Stimulated activated CD8-positive, alpha-beta memory T cell treated with anti-CD3 and anti-CD28 coated beads, Interleukin-12 subunit alpha, Interleukin-12 subunit beta, amount 100 ng/mL, for 4 hours (primary cell): ENCODE measurements around the gene SLC15A1.

Source experiments
- DNase-seq: peaks from one replicate; pipeline ENCODE4 v3.0.0-alpha.2; 2020; ENCODE audit warnings: low read depth

Gene SLC15A1

DNA sequence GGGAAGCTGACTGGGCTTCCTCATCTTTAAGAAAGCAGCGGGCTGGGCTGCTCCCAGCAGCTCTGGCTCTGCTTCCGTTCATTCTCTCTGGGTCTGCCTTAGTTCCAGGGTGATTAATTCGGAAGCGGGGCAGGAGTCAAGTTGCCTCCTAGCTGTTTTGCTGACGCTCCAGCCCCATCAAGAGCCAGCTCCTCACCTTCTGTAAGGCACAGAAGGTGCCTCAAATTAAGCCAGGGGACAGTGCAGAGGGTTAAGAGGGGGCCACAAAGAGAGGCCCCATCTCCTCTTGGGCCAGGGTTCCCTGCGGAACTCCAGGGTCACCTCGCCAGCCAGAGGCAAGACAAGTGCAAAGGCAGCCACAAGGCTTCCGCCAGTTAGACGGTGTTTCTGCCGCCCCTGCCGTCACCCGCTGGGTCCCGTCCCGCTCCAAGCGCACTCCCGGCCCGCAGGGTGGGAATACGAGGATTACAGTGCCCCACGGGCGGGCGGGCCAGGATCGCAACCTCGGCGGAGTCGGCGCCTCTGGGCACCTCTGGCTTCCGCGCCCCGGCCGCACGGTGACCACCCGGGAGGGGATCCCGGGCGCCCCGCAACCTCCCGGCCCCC is 508 bp downstream of the SLC15A1 start:
- no peak for DNase-seq

DNA sequence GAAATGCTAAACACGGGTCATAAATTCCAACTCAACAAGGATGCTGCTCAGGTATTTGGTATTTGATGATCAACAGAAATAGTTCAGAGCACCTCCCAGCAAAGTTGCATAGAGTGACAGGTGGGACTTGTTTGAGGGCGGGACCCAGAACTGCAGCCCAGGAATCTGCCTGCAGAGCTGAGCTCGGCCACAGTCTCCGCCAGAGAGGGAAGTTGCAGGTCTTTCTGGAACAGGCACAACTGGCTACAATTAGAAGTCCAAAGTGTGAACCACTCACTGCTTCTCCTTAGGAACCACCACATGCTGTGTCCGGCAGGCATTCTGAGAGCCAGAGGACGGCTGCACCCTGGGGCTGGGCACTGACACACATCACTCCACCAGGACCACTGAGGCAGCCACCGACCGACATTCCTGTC is 1.1 kb downstream of the SLC15A1 start:
- no peak for DNase-seq

DNA sequence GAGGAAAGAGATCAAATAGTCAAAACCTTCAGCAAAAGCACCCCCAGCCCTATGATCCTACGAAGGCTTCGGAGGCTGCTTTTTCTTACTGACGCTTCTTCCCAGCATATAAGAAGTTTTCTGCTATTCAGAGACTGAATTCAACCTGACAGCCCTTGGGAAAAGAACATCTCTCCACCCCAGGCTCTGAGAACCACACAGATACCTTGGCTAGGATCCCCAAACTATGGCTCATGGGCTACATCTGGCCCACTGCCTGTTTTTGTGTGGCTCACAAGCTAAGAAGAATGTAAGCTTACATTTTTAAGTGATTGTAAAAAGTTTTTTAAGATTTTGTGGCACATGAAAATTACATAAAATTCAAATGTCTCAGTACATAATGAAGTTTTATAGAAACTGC is 3.0 kb downstream of the SLC15A1 start:
- DNase-seq: no peak

DNA sequence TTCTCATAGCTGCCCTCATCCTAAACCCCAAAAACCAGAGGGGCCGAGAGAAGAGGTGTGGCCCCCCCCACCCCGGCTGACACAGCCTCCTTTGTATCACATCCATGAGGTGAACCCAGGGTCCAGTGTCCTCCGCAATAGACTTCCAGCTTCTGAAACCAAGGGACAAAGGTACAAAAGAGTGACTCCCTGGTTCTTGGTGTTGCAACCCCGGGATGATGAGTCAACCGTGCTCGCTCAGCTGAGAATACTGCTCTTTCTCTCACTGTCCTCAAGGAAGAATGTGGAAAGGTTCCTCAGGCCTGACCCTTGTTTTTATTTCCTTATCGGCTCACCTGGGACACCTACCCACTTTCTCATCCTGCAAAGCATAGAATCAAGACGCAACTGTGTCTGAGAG is 5.5 kb downstream of the SLC15A1 start:
- DNase-seq: no peak

DNA sequence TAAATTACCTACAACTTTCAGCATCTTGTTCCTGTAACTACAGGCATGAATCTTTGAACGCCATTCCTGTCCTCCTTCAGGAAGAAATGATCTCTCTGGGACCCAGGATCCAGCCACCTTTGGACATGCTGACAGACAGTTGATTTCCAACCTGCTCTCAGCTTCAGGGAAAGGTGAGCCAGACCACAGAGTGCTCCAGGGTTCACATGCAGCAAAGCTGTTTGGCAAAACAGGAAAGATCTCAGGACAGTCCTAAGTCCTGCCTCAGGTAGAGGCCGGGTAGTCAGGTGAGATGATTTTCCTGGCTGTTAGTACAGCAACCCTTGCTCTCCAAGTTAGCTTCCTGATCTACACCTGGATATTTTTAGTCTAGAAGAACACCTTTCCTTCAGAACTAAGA is 9.1 kb downstream of the SLC15A1 start:
- DNase-seq: no peak

DNA sequence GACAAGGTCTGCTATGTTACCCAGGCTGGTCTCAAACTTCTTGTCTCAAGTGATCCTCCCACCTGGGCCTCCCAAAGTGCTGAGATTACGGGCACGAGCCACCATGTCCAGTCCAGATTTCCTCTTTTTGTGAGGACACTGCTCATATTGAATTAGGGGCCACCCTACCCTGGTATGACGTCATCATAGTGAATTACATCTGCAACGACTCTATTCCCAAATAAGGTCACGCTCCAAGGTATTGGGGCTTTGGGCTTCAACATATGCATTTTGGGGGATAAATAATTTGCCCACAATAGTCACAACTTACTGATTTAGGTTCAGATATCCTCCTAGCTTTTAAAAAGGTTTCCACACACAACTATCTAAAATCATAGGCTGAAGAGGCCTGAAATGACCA is 9.5 kb downstream of the SLC15A1 start:
- DNase-seq: no peak

DNA sequence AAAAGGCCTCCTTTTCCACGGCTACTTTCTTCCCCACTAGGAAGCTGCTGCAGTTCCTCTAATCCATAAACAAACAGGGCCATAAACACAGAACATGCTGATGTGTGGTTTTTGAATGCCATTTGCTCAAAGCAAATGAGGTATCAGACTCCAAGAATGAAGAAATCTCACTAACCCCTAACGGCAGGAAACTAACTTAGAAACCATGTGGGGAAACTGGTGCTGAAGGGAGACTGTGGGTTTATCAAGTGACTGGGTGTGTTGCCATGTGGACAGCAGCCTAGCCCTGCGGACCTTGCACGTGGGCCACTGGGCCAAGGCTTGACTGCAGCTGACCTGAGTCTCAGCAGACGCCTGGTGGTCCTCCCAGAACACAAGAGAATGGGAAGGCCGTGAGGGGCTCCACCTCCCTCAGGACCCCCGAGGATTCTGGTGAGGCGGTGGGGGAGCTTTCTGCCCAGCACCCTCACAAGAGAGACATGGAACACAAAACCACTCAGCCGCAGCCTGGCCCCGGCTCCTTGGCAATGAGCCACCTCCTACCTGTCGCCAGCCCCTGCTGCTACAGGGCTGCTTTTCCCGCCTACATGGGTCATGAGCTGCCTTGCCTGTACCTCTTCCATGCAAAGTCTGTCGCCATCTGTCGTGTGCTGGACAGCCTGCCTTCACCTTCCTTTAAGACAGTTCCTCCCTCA is 10.6 kb downstream of the SLC15A1 start:
- no peak for DNase-seq

DNA sequence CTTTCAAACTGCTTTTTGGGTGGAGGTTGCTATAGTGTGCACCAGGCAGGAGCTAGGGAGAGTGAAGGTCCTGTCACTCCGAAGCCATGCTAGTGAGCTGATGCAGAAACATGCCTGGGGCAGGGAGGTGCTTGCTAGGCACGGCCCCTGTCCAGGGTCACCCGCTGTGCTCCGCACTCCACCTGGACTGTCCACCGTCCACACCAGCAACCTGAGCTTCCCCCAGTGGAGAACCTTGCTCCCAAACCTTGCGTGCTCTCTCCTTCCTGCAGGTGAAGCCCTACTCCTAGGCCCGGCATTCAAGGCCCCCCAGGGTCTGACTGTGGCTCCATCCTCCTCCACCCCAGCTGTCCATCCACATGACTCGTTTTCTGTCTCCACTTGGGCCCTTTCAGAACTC is 12.3 kb downstream of the SLC15A1 start:
- no peak for DNase-seq

DNA sequence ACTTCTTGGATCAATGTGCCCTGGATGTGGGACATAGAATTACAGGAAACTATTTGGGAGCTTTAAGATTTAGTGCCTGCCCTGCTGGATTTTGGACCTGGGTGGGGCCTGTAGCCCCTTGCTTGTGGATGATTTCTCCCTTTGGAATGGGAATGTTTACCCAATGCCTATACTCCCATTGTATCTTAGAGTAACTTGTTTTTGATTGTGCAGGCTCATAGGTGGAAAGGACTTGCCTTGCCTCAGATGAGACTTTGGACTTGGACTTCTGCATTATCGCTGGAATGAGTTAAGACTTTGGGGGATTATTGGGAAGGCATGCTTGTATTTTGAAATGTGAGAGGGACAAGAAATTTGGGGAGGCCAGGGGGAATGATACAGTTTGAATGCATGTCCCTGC is 13.5 kb downstream of the SLC15A1 start:
- DNase-seq: no peak

DNA sequence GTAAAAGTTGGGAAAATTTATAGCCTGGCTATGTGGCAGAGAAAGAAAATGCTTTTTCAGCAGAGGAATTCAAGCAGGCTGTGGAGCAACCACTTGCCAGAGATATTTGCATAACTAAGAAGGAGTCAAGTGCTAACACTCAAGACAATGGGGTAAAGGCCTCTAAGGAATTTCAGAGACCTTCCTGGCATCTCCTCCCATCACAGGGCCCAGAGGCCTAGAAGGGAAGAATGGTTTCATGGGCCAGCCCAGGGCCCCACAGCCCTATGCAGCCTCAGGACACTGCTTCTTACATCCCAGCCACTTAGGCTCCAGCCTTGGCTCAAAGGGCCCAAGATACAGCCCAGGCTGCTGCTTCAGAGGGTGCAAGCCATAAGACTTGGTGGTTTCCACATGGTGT is 14.3 kb downstream of the SLC15A1 start:
- no peak for DNase-seq

DNA sequence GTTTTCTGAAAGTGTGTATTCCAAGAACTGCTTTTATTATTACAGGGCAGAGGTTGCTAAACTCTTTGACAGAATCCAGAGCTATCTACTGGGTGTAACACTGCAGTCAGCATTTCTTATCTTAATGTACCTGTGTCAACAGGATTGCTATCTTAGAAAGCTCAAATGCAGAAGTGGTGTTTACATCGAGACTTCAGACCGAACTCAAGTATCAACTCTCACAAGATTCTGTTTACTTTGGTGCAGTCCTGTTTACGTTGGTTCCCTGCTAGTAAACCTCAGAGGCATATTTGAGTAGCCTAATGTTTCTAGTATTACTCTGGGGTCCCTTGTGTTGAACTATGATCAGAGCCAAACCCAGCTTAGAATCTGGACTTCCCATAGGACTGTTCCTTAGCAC is 20.5 kb downstream of the SLC15A1 start:
- no peak for DNase-seq

DNA sequence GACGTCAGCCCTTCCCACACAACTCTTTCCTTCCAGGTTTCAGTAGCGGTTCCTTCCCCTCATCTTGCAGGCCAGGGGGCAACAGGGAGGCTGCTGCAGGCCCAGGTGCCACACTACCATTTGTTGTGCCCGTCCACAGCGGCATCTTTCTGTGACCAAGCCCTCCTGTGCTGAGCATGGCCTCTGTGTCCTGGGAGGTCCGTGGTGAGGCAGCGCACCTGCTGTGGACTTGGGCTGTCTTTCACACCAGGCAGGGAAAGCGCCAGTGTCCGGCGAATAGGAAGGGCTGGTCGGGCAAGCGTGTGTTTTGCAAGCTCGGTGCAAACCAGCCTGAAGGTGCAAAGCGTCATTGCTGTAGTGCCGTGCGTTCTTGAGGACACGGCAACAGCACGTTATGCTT is 21.4 kb downstream of the SLC15A1 start:
- DNase-seq: no peak

DNA sequence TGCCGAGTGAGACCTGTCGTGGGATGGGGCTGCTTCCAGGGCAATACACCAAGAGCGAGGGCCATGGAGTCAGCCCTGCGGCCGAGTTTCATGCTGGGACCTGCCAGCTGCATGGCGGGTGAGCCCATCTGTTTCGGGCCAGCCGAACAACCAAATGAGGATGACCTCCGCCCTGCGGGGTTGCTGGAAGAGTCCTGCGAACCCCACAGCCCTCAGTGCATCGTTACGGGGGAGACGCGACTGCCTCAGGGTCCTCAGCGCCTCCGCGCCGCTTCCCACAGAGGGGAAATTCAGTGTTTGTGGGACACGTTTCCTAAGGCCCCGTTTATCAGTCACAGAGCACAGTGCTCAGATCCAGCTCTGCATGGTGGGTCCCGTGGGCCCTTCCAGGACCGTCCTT is 22.0 kb downstream of the SLC15A1 start:
- no peak for DNase-seq

DNA sequence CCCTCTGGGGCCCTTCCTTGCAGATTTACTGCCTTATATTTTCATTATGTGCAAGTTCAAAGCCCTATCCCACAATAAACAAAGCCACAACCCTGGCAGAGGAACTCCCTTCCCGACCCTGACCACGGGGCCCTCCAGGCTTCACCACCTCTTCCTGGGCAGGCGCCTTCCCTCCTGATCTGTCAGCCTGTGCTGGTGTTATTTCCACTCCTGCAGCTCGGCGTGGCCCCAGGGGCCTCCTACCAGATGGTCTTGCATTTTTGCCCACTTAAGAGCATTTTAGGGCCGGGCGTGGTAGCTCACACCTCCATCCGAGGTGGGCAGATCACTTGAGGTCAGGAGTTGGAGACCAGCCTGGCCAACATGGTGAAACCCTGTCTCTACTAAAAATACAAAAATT is 22.8 kb downstream of the SLC15A1 start:
- DNase-seq: no peak

DNA sequence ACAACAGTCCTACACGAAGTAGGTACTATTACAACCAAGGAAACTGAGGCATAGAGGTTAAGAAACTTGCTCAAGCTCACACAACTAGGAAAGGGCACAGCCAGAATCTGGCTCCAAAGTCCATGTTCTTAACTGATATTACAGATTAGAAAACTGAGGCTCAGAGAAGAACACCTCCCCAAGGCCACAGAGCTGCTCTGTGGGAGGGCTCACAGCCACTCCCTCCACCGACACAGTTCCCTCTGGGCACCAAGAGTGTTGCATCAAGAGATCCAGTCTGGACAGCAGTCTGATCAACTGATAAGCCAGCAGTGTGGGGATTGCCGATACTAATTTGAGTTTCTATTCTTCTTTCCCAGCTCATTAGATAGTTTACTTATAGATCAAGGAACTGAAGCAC is 29.5 kb downstream of the SLC15A1 start:
- no peak for DNase-seq

DNA sequence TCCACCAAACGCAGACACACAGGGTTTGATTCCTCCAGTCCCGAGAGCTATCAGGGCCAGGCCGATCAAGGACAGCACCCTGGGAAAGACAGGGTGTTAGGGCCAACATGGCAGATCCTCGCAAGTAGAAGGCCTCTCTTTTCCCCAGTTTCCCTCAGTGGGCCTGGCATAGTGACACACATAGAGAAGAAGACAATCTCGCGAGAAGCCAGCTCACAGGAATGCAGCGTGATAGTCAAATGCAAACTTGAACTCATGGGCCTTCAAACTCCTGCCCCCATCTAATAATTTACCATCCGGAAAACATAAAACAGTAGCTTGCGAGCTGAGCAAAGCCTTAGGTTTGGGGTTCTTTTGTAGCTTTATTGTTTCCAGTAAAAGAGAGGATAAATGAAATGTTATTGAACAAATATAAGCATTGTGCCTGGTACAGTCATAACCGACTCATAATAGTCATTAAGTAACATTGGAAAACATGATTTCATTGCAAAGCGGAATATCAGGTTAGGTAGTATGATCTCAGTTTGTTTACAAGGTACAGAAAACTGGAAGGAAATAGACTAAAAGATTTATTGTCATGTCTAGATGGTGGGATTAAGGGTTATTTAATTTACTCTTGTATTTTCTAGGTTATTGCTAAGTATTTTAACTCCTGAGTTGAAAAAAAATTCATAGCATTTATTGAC is 30.5 kb downstream of the SLC15A1 start:
- no peak for DNase-seq

DNA sequence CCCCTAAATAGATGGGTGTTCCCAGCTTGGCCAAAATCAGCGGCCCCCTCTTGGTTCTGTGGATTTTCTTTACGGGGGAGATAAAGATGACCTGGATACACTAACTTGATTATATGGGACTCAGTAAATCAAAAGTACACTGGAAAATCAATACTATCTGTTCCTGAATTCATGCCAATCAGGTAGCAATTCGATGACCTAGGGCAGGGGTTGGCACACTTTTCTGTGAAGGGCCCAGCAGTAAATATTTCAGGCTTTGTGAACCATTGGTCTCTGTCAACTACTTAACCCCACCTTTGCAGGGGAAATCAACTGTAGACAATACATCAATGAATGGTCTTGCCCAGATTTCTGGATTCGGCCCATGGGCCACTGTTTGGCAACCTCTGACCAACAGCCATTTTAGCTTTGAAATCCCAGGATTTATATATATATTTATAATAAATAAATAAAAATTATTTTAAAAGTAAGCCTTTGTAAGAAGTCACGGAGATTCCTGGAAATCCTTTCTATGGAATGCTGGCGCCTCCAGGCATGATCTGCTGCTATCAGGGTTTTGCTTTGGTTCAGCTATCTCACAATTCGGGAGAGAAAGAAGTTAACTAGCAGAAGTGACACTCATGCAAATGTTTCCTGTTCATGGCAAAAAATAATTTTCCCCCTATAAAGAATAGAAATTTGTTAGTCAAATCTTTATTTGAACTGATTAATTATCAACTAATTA is 32.8 kb downstream of the SLC15A1 start:
- no peak for DNase-seq

DNA sequence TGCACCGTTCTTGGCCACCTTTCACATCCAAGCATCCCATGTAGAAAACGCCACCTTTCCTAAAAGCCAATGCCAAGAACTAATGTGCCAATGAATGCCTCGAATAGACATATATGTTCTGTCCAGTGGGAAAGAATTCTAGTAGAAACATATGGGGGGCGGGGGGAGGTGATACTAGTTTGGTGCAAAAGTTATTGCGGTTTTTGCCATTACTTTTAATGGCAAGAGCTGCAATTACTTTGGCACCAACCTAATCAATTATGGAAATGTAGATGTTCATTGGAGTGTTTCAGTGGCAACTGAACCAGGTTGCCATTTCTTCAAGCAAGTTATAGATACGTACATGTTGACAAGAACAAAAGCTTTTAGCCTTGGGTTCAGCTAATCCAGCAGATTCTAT is 34.6 kb downstream of the SLC15A1 start:
- no peak for DNase-seq

DNA sequence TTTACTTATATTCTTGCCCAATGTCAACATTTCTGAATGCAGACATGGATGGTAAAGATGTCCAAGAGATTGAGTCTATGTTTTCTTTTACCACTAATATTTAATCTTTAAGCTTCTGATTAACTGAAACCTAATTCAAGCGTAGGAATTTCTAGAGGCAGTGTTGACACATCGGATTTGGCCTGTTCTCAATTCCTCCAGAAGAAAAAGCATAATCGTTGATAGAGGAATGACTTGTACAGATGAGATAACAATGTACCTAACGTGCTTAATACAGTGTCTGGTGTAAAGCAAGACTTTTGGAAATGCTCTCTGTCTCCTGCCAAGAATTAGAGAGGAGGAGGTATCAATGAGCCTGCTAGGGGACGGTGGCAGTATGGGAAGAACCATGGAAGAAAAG is 35.2 kb downstream of the SLC15A1 start:
- DNase-seq: no peak

DNA sequence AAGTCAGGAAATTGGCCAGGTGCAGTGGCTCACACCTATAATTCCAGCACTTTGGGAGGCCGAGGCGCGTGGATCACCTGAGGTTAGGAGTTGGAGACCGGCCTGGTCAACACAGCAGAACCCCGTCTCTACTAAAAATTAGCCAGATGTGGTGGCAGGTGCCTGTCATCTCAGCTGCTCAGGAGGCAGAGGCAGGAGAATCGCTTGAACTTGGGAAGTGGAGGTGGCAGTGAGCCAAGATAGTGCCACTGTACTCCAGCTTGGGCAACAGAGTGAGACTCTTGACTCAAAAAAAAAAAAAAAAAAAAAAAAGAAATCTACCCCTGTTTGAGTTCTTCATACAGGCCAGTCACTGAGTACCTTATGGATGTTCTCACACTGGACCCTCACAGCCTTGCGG is 42.0 kb downstream of the SLC15A1 start:
- no peak for DNase-seq

DNA sequence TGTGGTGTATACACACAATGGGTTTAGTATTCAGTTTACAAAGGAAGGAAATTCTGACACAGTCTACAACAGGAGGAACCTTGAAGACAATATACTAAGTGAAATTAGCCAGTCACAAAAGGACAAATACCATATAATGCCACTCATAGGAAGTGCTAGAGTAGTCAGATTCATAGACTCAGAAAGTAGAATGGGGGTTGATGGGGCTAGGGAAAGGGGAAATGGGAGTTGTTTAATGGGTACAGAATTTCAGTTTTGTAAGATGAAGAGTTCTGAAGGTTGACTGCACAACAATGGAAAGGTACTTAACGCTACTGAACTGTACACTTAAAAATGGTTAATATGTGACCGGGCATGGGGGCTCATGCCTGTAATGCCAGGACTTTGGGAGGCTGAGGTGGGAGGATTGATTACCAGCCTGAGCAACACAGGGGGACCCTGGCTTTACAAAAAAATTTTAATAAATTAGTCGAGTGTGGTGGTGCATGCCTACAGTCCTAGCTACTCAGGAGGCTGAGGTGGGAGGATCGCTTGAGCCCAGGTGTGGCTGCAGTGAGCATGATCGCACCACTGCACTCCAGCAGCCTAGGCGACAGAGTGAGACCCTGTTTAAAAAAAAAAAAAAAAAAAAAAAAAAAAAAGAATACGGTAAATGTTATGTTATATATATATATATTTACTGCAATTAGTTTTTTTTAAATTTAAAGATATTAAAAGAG is 45.0 kb downstream of the SLC15A1 start:
- no peak for DNase-seq

DNA sequence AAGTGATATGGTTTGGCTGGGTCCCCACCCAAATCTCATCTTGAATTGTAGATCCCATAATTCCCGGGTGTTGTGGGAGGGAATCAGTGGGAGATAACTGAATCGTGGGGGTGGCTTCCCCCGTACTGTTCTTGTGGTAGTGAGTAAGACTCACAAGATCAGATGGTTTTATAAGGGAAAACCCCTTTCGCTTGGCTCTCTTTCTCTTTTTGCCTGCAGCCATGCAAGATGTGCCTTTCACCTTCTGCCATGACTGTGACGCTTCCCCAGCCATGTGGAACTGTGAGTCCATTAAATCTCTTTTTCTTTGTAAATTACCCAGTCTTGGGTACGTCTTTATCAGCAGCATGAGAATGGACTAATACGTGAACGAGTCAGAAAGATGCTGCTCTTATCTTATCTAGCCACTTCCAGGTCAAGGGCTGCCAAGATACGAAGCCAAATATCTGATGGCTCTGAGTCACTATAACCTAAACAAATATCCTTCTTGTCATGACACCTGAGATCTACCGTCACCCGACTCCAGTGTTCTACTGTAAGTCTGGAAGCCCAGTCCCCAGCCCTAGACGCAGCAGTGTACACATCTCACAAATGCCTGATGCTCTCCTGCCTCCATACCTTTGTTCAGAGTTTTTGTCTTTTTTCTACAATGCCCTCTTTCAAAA is 45.9 kb downstream of the SLC15A1 start:
- DNase-seq: no peak
